Measurements from ENCODE around the gene PEG3. TPM values are rescaled to one million over a fixed set of nuclear protein-coding genes. Genes with fewer than 3 reads are reported as not detected.

PEG3 gene
- polyA plus RNA-seq, 1 donor (not counting 4 experiments of a cell fraction or from before 2014, with no cell fraction given) = 0.14 TPM

GRCh38 chr19:56874530-56874929 is 34.0 kb upstream of the PEG3 start:
- no peak overlapping the region for H3K4me3 ChIP-seq (ENCODE audit: control insufficient read depth in 2 of 3, extremely low read depth in 1 of 3, insufficient read depth in 2 of 3, low read depth in 1 of 3, low read length in 3 of 3)
- H3K79me2 ChIP-seq (ENCODE audit: control insufficient read depth, insufficient read depth, low read length) = no peaks in the 10 kb centered on the region
- DNase-seq (ENCODE audit: low read depth, low spot score) (no peak), FAIRE-seq (no peak)
- H2AFZ ChIP-seq (ENCODE audit: control insufficient read depth, low read length) = no peak overlapping the region
- no peaks in the 10 kb centered on the region for H4K20me1 ChIP-seq (ENCODE audit: control insufficient read depth, extremely low read depth, insufficient read depth, low read length)
- no peak overlapping the region for H3K4me2 ChIP-seq (ENCODE audit: control insufficient read depth, extremely low read depth, insufficient read depth, low read depth, low read length)
- dilution Hi-C loops (cut with MboI; ENCODE audit: extremely low pct_ligation_motif_present, low sequenced_read_pairs) = no loop called here
- H3K27ac ChIP-seq (ENCODE audit: control insufficient read depth, insufficient read depth, low read length) = no peak overlapping the region
- no peak overlapping the region for H3K9ac ChIP-seq (ENCODE audit: control insufficient read depth, extremely low read depth, insufficient read depth, low read length)
- H3K4me1 ChIP-seq (ENCODE audit: control insufficient read depth, extremely low read depth, insufficient read depth, low read length) = no peaks in the 10 kb centered on the region
- no peaks in the 10 kb centered on the region for H3K9me1 ChIP-seq (ENCODE audit: control insufficient read depth, extremely low read depth, insufficient read depth, low read length)
- no peak for TF ChIP-seq EZH2 (IDR thresholded peaks at IDR 0.05; ENCODE audit: low read length)
- no peak for TF ChIP-seq CTCF (optimal IDR thresholded peaks at IDR 0.05 in 1 of 3, IDR thresholded peaks at IDR 0.05 in 1 of 3, conservative IDR thresholded peaks at IDR 0.05 in 1 of 3; ENCODE audit: extremely low read depth in 1 of 3, insufficient read depth in 2 of 3, low read length in 3 of 3)
- H3K9me3 ChIP-seq (ENCODE audit: control insufficient read depth, low read depth, low read length) = peaks cover 12% of the 10 kb centered on the region
- no peaks in the 10 kb centered on the region for H3K27me3 ChIP-seq (ENCODE audit: control insufficient read depth, extremely low read depth, insufficient read depth, low read length)
- no peaks in the 10 kb centered on the region for H3K36me3 ChIP-seq (ENCODE audit: control insufficient read depth in 2 of 2, extremely low read depth in 1 of 2, insufficient read depth in 2 of 2, low read length in 2 of 2)

DNA sequence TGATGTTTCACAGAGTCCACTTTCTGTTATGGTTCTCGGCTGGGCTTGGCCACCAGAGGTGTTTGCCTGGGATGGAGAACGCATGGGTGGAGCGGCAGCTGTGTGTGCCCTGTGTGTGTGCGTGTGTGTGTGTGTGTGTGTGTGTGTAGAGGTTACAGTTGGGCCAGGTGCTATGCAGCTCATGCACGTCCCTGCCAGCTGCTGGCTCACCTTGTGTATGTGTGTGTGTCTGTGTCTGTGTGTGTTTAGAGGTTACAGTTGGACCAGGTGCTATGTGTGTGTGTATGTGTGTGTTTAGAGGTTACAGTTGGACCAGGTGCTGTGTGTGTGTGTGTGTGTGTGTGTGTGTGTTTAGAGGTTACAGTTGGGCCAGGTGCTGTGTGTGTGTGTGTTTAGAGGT is 33.0 kb upstream of the PEG3 start:
- dilution Hi-C loops (cut with MboI; ENCODE audit: extremely low pct_ligation_motif_present, low sequenced_read_pairs) = no loop called here

More for the DNA sequence above, 33.0 kb upstream of the PEG3 start:
- H3K27me3 ChIP-seq (ENCODE audit: control insufficient read depth, extremely low read depth, insufficient read depth, low read length) = no peaks in the 10 kb centered on the region
- no peaks in the 10 kb centered on the region for H3K36me3 ChIP-seq (ENCODE audit: control insufficient read depth in 2 of 2, extremely low read depth in 1 of 2, insufficient read depth in 2 of 2, low read length in 2 of 2)
- no peak overlapping the region for H3K4me2 ChIP-seq (ENCODE audit: control insufficient read depth, extremely low read depth, insufficient read depth, low read depth, low read length)
- no peaks in the 10 kb centered on the region for H3K4me1 ChIP-seq (ENCODE audit: control insufficient read depth, extremely low read depth, insufficient read depth, low read length)
- no peaks in the 10 kb centered on the region for H3K9me1 ChIP-seq (ENCODE audit: control insufficient read depth, extremely low read depth, insufficient read depth, low read length)
- H3K27ac ChIP-seq (ENCODE audit: control insufficient read depth, insufficient read depth, low read length) = no peak overlapping the region
- H3K9ac ChIP-seq (ENCODE audit: control insufficient read depth, extremely low read depth, insufficient read depth, low read length) = no peak overlapping the region
- TF ChIP-seq EZH2 (IDR thresholded peaks at IDR 0.05; ENCODE audit: low read length) (no peak), CTCF (optimal IDR thresholded peaks at IDR 0.05 in 1 of 3, IDR thresholded peaks at IDR 0.05 in 1 of 3, conservative IDR thresholded peaks at IDR 0.05 in 1 of 3; ENCODE audit: extremely low read depth in 1 of 3, insufficient read depth in 2 of 3, low read length in 3 of 3) (no peak)
- no peak overlapping the region for H3K4me3 ChIP-seq (ENCODE audit: control insufficient read depth in 2 of 3, extremely low read depth in 1 of 3, insufficient read depth in 2 of 3, low read depth in 1 of 3, low read length in 3 of 3)
- H2AFZ ChIP-seq (ENCODE audit: control insufficient read depth, low read length) = no peak overlapping the region
- H4K20me1 ChIP-seq (ENCODE audit: control insufficient read depth, extremely low read depth, insufficient read depth, low read length) = no peaks in the 10 kb centered on the region
- DNase-seq (ENCODE audit: low read depth, low spot score) = no peak
- peaks cover 12% of the 10 kb centered on the region for H3K9me3 ChIP-seq (ENCODE audit: control insufficient read depth, low read depth, low read length)
- no peaks in the 10 kb centered on the region for H3K79me2 ChIP-seq (ENCODE audit: control insufficient read depth, insufficient read depth, low read length)
- no peak for FAIRE-seq

Data from keratinocyte (primary cell).